ENCODE results near the gene SLC24A4.
"Not testable (repeated sequence)": the region's sequence is repeated elsewhere in the genome, so short reads cannot be mapped to it uniquely, and the experiment has no call there.

Gene SLC24A4

DNA sequence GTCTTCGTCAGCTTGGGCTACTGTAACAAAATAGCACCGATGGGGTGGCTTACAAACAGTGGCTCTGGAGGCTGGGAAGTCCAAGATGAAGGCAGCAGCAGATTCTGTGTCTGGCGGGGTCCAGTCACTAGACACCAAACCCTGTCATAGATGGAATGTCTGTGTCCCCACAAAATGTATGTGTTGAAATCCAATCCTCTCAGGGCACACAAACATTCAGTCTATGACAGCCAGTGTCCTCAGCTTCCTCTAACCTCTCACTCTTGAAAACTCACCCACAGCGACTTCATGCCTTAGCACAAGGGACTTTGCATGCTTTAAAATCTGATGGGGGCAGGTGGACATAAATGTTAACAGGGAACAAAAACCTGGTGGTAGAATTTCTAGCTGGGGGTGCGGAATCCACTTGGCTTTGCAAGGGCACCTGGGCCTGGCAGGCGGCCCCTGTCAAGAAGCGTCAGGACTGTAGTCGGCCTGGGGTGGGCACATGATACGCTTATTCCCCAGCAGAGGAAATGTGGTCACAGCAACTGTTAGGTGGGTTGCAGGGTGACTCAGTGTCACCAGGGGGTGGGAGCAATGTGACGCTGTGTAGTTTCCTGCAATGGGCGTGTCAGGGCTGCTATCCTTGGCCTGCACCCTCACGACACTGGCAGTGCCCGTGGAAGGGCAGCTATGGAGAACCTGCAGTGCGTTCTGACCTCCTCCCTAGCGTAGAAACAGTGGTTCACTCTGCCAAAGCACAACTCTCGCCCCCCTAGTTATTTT, 208.3 kb downstream of the SLC24A4 start:
- no peak for DNase-seq
- H3K36me3 ChIP-seq = no peaks in the 10 kb centered on the region
- TF ChIP-seq, protein P1, sequence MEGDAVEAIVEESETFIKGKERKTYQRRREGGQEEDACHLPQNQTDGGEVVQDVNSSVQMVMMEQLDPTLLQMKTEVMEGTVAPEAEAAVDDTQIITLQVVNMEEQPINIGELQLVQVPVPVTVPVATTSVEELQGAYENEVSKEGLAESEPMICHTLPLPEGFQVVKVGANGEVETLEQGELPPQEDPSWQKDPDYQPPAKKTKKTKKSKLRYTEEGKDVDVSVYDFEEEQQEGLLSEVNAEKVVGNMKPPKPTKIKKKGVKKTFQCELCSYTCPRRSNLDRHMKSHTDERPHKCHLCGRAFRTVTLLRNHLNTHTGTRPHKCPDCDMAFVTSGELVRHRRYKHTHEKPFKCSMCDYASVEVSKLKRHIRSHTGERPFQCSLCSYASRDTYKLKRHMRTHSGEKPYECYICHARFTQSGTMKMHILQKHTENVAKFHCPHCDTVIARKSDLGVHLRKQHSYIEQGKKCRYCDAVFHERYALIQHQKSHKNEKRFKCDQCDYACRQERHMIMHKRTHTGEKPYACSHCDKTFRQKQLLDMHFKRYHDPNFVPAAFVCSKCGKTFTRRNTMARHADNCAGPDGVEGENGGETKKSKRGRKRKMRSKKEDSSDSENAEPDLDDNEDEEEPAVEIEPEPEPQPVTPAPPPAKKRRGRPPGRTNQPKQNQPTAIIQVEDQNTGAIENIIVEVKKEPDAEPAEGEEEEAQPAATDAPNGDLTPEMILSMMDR (IDR thresholded peaks at IDR 0.05; ENCODE audit: low read depth, low read length) = no peak

DNA sequence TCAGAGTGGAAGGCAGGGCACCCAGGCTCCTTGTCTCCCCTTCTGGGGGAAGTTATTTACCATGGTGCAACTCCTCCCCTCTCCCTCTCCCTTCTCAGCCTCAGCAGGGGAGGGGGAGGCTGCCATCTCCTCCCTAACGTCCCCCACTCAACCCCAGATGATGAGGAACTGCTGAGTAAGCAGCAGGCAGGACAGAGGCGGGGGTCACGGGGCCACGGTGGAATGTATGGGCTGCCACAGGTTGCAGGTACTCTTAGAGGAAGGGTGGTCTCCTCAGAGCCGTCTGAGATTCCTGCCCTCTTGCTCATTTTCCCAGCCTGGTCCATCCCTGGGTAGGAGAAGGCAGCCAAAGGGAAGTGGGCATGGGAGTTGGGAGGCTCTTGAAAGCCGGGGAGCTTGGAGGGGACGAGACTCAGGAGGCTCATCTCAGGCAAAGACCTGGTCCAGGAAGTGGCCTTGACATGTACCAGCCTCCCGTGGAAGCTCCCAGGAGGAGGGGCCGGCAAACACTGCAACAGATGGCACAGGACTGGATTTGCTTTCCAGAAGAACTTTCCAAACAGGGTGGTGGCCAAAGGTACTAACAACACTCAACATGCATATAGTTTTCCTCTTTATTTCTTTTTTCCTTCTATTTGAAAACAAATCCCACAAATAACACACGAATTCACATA, 209.7 kb downstream of the SLC24A4 start:
- no peak for DNase-seq
- H3K27me3 ChIP-seq = peaks cover 3% of the 10 kb centered on the region; the same call in 1 of the 2 replicates
- H3K4me1 ChIP-seq = no peaks in the 10 kb centered on the region
- no peaks in the 10 kb centered on the region for H3K36me3 ChIP-seq
- TF ChIP-seq, protein P1 (IDR thresholded peaks at IDR 0.05; ENCODE audit: low read depth, low read length) = no peak
- no peaks in the 10 kb centered on the region for H3K9me3 ChIP-seq
- H3K4me3 ChIP-seq (ENCODE audit: low read depth, low read length) = no peak overlapping the region

More for the DNA sequence above, 208.3 kb downstream of the SLC24A4 start:
- Histone ChIP-seq H3K27me3 (no peaks in the 10 kb centered on the region), H3K4me1 (no peaks in the 10 kb centered on the region), H3K4me3 (ENCODE audit: low read depth, low read length) (no peak overlapping the region), H3K9me3 (no peaks in the 10 kb centered on the region)

DNA sequence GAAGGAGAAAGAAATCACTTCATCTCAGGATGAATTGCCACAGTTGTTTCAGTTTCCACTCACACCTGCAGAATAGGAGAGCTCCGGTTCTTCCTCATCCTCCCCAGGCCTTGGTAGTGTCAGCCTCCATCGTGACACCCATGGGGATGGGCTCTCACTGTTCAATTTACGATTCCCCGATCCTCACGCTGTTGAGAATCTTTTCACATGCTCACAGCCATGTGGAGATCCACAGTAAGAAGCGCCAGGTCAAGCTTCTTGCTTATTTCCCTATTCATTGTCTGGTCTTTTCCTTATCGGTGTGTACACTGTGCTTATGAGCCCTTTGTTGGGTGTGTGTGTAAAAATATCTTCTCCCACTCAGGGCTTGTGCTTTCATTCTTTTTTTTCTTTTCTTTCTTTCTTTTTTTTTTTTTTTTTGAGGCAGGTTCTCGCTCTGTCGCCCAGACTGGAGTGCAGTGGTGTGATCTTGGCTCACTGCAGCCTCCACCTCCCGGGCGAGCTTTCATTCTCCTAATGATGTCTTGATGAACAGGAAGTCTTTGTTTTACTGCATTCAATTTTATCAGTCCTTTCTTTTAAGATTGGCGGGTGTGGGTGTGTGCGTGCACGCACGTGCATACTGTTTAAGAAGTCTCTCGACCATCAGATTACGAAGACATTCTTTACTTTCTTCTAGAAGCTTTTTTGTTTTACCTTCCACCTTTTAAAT, 212.1 kb downstream of the SLC24A4 start:
- H3K9me3 ChIP-seq = no peaks in the 10 kb centered on the region; the same call in 1 of the 2 replicates
- H3K27me3 ChIP-seq = peaks cover 3% of the 10 kb centered on the region; the same call in 1 of the 2 replicates
- H3K4me3 ChIP-seq (ENCODE audit: low read depth, low read length) = no peak overlapping the region
- no peaks in the 10 kb centered on the region for H3K4me1 ChIP-seq
- no peaks in the 10 kb centered on the region for H3K36me3 ChIP-seq
- no peak for DNase-seq
- TF ChIP-seq, protein P1 (IDR thresholded peaks at IDR 0.05; ENCODE audit: low read depth, low read length) = no peak

DNA sequence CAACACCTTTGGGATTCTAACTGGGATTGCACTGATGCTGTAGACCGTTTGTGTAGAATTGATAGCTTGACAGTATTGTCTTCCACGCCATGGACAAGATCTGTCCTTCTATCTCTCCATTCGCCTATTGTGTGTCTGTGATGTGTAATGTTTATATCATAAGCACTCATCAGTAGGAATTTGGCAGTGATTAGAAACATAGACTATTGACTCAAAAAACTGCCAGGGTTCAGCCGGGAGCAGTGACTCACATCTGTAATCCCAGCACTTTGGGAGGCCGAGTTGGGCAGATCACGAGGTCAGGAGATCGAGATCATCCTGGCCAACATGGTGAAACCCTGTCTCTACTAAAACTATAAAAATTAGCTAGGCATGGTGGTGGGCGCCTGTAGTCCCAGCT, 213.3 kb downstream of the SLC24A4 start:
- H3K27me3 ChIP-seq; H3K4me1 ChIP-seq; H3K4me3 ChIP-seq (ENCODE audit: low read depth, low read length); H3K36me3 ChIP-seq; DNase-seq; H3K9me3 ChIP-seq: not testable (repeated sequence)

DNA sequence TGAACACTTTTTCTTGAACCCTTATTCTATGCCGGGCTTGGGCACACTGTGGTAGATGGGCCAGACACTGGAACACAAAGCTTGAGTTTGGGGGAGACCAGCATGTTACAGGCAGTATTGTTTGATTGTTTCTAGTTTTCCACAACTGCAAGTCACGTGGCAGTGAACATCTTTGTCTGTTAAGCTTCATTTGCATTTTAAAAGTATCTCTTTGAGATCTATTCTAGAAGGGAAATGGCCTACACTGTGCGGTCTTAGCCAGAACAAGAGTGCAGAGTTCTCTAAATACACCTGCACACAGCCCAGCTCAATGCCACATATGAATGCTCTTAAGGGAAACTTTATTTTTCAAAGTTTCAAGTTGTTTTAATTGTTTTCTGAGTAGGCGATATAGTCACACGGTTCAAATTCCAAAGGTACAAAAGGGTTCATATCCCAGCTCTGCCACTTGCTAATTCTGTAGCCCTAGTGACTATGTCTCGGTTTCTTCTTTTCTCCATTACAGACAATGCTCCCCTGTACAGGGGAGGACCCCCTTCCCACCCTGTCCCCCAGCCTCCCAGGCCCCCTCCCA, 215.5 kb downstream of the SLC24A4 start:
- Histone ChIP-seq H3K4me3 (ENCODE audit: low read depth, low read length) (no peak overlapping the region), H3K36me3 (no peaks in the 10 kb centered on the region), H3K27me3 (peaks cover 3% of the 10 kb centered on the region; the same call in 1 of the 2 replicates), H3K4me1 (no peaks in the 10 kb centered on the region), H3K9me3 (no peaks in the 10 kb centered on the region; the same call in 1 of the 2 replicates)
- no peak for DNase-seq
- TF ChIP-seq, protein P1 (IDR thresholded peaks at IDR 0.05; ENCODE audit: low read depth, low read length) = no peak

DNA sequence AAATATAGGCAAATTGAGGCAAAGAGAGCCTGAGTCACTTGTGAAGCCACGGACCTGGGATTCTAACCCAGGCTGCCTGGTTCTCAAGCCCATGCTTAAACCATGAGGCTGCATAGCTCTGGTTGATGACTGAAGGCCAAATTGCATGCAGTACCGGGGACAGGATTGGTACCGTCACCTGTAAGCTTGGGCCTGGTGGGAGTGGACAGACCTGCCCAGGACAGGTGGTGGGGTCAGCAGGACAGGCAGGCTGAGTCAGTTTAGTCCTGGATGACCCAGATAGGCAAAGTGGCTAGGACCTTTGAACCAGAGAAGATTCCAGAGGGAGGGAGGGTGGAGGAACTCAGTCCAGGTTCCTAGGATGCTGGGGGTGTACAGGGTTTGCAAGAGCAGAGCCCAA, 216.5 kb downstream of the SLC24A4 start:
- H3K27me3 ChIP-seq = peaks cover 3% of the 10 kb centered on the region; the same call in 1 of the 2 replicates
- TF ChIP-seq, protein P1 (IDR thresholded peaks at IDR 0.05; ENCODE audit: low read depth, low read length) = no peak
- H3K9me3 ChIP-seq = no peaks in the 10 kb centered on the region; the same call in 1 of the 2 replicates
- no peaks in the 10 kb centered on the region for H3K36me3 ChIP-seq
- H3K4me3 ChIP-seq (ENCODE audit: low read depth, low read length) = no peak overlapping the region
- DNase-seq = no peak
- no peaks in the 10 kb centered on the region for H3K4me1 ChIP-seq

All from BE2C (cell line).